Measurements from ENCODE around the gene MDH1B. TPM values are rescaled to one million over a fixed set of nuclear protein-coding genes. Genes with fewer than 3 reads are reported as not detected.

The MDH1B gene
- total and polyA plus RNA-seq, 5 donors from 2014 or later: not detected

- peaks cover 5 to 25% (median 14%) of the 10 kb centered on the region in 4 donors for H3K4me1 Mint-ChIP-seq
- Histone ChIP-seq H3K9me3 (ENCODE audit: control insufficient read depth in 2 of 2, low read length in 2 of 2) (peaks cover 5 to 7% of the 10 kb centered on the region in 2 experiments), H3K27me3 (ENCODE audit: control insufficient read depth, insufficient read depth, low read length) (no peaks in the 10 kb centered on the region), H3K27ac (ENCODE audit: insufficient read depth, low read length, poor library complexity, severe bottlenecking) (no peak overlapping the region), H3K4me3 (ENCODE audit: low read depth, low read length) (no peak overlapping the region), H3K36me3 (ENCODE audit: control insufficient read depth, insufficient read depth, low read length) (peaks cover 82% of the 10 kb centered on the region), H3K4me1 (ENCODE audit: control insufficient read depth, insufficient read depth, low read length, poor library complexity, severe bottlenecking) (no peaks in the 10 kb centered on the region)
- ATAC-seq (ENCODE audit: low read depth in 2 of 2): no peak
- peak overlapping the region in 1 of 3 donors; percentile 66 for H3K27ac Mint-ChIP-seq
- H3K27me3 Mint-ChIP-seq: no peaks in the 10 kb centered on the region
- H3K4me3 Mint-ChIP-seq: no peak overlapping the region
- peaks cover 63% of the 10 kb centered on the region for H3K36me3 Mint-ChIP-seq
- DNase-seq: no peak
- peaks cover 0 to 10% (median 1%) of the 10 kb centered on the region in 7 donors for H3K9me3 Mint-ChIP-seq
Measured at GRCh38 chr2:206784559-206785353, 19.6 kb upstream of the MDH1B start.

DNA sequence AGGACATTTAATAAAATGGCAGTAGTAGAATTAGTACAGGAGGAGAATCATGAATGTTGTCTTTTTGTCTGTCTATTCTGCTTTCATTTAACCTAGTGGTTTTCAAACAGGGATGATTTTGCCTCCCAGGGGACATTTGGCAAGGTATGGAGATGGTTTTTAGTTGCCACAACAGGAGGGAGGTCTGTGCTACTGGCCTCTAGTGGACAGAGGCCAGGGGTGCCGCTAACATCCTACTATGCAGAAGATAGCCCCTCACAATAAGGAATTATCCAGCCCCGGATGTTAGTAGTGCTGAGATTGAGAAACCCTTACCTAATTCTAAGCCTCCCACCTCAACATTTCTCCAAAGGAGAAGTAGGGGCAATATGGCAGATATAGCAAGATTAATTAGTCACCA is 18.6 kb upstream of the MDH1B start:
- Histone ChIP-seq H3K4me3 (ENCODE audit: low read depth, low read length) (no peak overlapping the region), H3K4me1 (ENCODE audit: control insufficient read depth, insufficient read depth, low read length, poor library complexity, severe bottlenecking) (no peaks in the 10 kb centered on the region), H3K27me3 (ENCODE audit: control insufficient read depth, insufficient read depth, low read length) (no peaks in the 10 kb centered on the region), H3K9me3 (ENCODE audit: control insufficient read depth in 2 of 2, low read length in 2 of 2) (peaks cover 5 to 7% of the 10 kb centered on the region in 2 experiments), H3K36me3 (ENCODE audit: control insufficient read depth, insufficient read depth, low read length) (peaks cover 82% of the 10 kb centered on the region), H3K27ac (ENCODE audit: insufficient read depth, low read length, poor library complexity, severe bottlenecking) (no peak overlapping the region)
- Mint-ChIP-seq H3K4me3 (no peak overlapping the region), H3K4me1 (peaks cover 12 to 36% (median 20%) of the 10 kb centered on the region in 4 donors), H3K9me3 (peaks cover 0 to 11% (median 4%) of the 10 kb centered on the region in 7 donors), H3K27ac (peak overlapping the region in 1 of 3 donors; percentile 63), H3K27me3 (no peaks in the 10 kb centered on the region), H3K36me3 (peaks cover 64% of the 10 kb centered on the region)
- DNase-seq: no peak
- ATAC-seq (ENCODE audit: low read depth in 2 of 2): no peak

GRCh38 chr2:206780671-206781070 is 15.5 kb upstream of the MDH1B start:
- Histone ChIP-seq H3K27ac (ENCODE audit: insufficient read depth, low read length, poor library complexity, severe bottlenecking) (no peak overlapping the region), H3K4me1 (ENCODE audit: control insufficient read depth, insufficient read depth, low read length, poor library complexity, severe bottlenecking) (no peaks in the 10 kb centered on the region), H3K27me3 (ENCODE audit: control insufficient read depth, insufficient read depth, low read length) (no peaks in the 10 kb centered on the region), H3K4me3 (ENCODE audit: low read depth, low read length) (no peak overlapping the region), H3K9me3 (ENCODE audit: control insufficient read depth in 2 of 2, low read length in 2 of 2) (peaks cover 5 to 10% of the 10 kb centered on the region in 2 experiments), H3K36me3 (ENCODE audit: control insufficient read depth, insufficient read depth, low read length) (peaks cover 78% of the 10 kb centered on the region)
- Mint-ChIP-seq H3K36me3 (peaks cover 79% of the 10 kb centered on the region), H3K4me3 (no peak overlapping the region), H3K4me1 (peaks cover 23 to 57% (median 38%) of the 10 kb centered on the region in 4 donors), H3K27ac (no peak overlapping the region), H3K27me3 (no peaks in the 10 kb centered on the region), H3K9me3 (peaks cover 0 to 16% (median 4%) of the 10 kb centered on the region in 7 donors)
- ATAC-seq (ENCODE audit: low read depth in 2 of 2) (no peak), DNase-seq (no peak)

- Histone ChIP-seq H3K27me3 (ENCODE audit: control insufficient read depth, insufficient read depth, low read length) (no peaks in the 10 kb centered on the region), H3K9me3 (ENCODE audit: control insufficient read depth in 2 of 2, low read length in 2 of 2) (peaks cover 5 to 10% of the 10 kb centered on the region in 2 experiments), H3K4me1 (ENCODE audit: control insufficient read depth, insufficient read depth, low read length, poor library complexity, severe bottlenecking) (no peaks in the 10 kb centered on the region), H3K27ac (ENCODE audit: insufficient read depth, low read length, poor library complexity, severe bottlenecking) (no peak overlapping the region), H3K36me3 (ENCODE audit: control insufficient read depth, insufficient read depth, low read length) (peaks cover 89% of the 10 kb centered on the region), H3K4me3 (ENCODE audit: low read depth, low read length) (no peak overlapping the region)
- H3K27ac Mint-ChIP-seq: no peak overlapping the region
- peaks cover 61% of the 10 kb centered on the region for H3K36me3 Mint-ChIP-seq
- no peak overlapping the region for H3K4me3 Mint-ChIP-seq
- peaks cover 36 to 63% (median 48%) of the 10 kb centered on the region in 4 donors for H3K4me1 Mint-ChIP-seq
- DNase-seq (no peak), ATAC-seq (ENCODE audit: low read depth in 2 of 2) (no peak)
- no peaks in the 10 kb centered on the region for H3K27me3 Mint-ChIP-seq
- peaks cover 0 to 16% (median 4%) of the 10 kb centered on the region in 7 donors for H3K9me3 Mint-ChIP-seq
Measured at GRCh38 chr2:206776432-206776831, 11.3 kb upstream of the MDH1B start.

- Histone ChIP-seq H3K4me1 (ENCODE audit: control insufficient read depth, insufficient read depth, low read length, poor library complexity, severe bottlenecking) (no peaks in the 10 kb centered on the region), H3K36me3 (ENCODE audit: control insufficient read depth, insufficient read depth, low read length) (peaks cover 86% of the 10 kb centered on the region), H3K27ac (ENCODE audit: insufficient read depth, low read length, poor library complexity, severe bottlenecking) (no peak overlapping the region), H3K9me3 (ENCODE audit: control insufficient read depth in 2 of 2, low read length in 2 of 2) (peaks cover 0 to 3% of the 10 kb centered on the region in 2 experiments), H3K27me3 (ENCODE audit: control insufficient read depth, insufficient read depth, low read length) (no peaks in the 10 kb centered on the region), H3K4me3 (ENCODE audit: low read depth, low read length) (no peak overlapping the region)
- DNase-seq (no peak), ATAC-seq (ENCODE audit: low read depth in 2 of 2) (no peak)
- peak overlapping the region in 1 of 3 donors; percentile 67 for H3K27ac Mint-ChIP-seq
- no peaks in the 10 kb centered on the region for H3K27me3 Mint-ChIP-seq
- H3K4me3 Mint-ChIP-seq: no peak overlapping the region
- peaks cover 41 to 65% (median 49%) of the 10 kb centered on the region in 4 donors for H3K4me1 Mint-ChIP-seq
- H3K36me3 Mint-ChIP-seq: peaks cover 56% of the 10 kb centered on the region
- peaks cover 0 to 11% (median 2%) of the 10 kb centered on the region in 7 donors for H3K9me3 Mint-ChIP-seq
Measured at GRCh38 chr2:206774871-206775270, 9.7 kb upstream of the MDH1B start.

DNA sequence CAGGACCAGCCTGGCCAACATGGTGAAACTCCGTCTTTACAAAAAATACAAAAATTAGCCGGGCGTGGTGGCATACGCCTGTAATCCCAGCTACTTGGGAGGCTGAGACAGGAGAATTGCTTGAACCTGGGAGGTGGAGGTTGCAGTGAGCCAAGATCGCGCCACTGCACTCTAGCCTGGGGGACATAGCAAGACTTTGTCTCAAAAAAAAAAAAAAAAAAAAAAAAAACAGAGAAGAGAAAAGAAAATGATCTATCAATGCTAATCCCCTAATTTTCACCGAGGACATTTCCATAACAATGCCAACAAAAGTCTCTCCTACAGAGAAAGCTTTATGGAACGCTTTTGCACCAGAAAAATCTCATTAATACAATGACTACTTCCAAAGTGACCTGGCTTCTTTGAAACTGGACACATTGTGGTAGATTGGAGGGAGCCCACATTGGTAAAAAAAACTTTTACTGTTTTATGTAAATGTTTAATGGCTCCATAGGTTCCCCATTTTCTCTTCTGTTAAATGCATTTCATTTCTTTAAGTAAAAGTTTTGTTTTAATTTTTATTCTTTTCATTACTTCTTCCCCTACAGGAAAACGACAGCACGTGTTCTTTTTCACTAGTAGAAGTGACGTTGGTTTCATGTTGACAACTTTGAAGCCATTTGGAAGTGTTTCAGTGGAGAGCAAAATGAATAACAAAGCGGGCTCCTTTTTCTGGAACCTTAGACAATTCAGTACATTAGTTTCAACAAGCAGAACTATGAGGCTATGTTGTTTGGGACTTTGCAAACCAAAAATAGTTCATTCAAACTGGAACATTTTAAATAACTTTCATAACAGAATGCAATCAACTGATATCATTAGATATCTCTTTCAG is 1.2 kb upstream of the MDH1B start:
- peak overlapping the region; percentile 92 to 97 (median 94) for H3K4me3 Mint-ChIP-seq
- no peak for DNase-seq
- no peak for ATAC-seq (ENCODE audit: low read depth in 2 of 2)
- Histone ChIP-seq H3K36me3 (ENCODE audit: control insufficient read depth, insufficient read depth, low read length) (peaks cover 21% of the 10 kb centered on the region), H3K4me1 (ENCODE audit: control insufficient read depth, insufficient read depth, low read length, poor library complexity, severe bottlenecking) (peaks cover 24% of the 10 kb centered on the region), H3K9me3 (ENCODE audit: control insufficient read depth in 2 of 2, low read length in 2 of 2) (no peaks in the 10 kb centered on the region), H3K27me3 (ENCODE audit: control insufficient read depth, insufficient read depth, low read length) (peaks cover 14% of the 10 kb centered on the region), H3K4me3 (ENCODE audit: low read depth, low read length) (peak overlapping the region; percentile 97), H3K27ac (ENCODE audit: insufficient read depth, low read length, poor library complexity, severe bottlenecking) (peak overlapping the region; percentile 87)
- H3K27me3 Mint-ChIP-seq: no peaks in the 10 kb centered on the region
- peaks cover 17% of the 10 kb centered on the region for H3K36me3 Mint-ChIP-seq
- peaks cover 19 to 45% (median 37%) of the 10 kb centered on the region in 4 donors for H3K4me1 Mint-ChIP-seq
- peak overlapping the region in 2 of 3 donors; percentile 96 to 99 for H3K27ac Mint-ChIP-seq
- H3K9me3 Mint-ChIP-seq: no peaks in the 10 kb centered on the region

DNA sequence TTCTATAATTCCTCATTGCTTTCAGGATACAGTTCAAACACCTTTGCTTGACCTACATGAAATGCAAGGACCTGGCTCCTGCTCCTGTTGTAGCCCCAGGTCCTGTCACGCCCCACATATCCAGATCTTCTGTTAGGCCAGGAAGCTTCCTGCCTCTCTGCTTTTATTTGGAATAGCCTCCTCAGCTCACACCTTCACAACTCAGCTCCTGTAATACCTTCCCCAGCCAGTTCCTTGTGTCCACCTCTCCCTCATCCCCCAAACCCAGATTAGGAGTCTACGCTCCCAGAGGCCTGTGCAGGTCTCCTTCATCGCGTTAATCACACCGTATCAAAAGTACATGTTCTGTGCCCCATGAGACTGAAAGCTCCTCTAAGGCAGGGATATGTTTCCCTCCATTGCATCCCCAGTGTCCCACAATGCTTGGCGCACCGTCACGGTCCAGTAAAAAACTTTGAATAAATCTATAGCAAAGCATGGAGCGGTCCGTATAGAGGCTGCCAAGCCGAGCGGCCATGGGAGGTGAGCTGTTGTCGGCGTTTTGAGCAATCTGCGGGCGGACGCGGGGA is 371 bp downstream of the MDH1B start:
- Mint-ChIP-seq H3K27me3 (no peaks in the 10 kb centered on the region), H3K36me3 (peaks cover 10% of the 10 kb centered on the region), H3K9me3 (no peaks in the 10 kb centered on the region)

More for the DNA sequence above, 371 bp downstream of the MDH1B start:
- Mint-ChIP-seq H3K4me1 (peaks cover 13 to 39% (median 28%) of the 10 kb centered on the region in 4 donors), H3K4me3 (peak overlapping the region; percentile 92 to 97 (median 94)), H3K27ac (peak overlapping the region in 2 of 3 donors; percentile 96 to 99)
- H3K9me3 ChIP-seq (ENCODE audit: control insufficient read depth in 2 of 2, low read length in 2 of 2): no peaks in the 10 kb centered on the region
- H3K4me3 ChIP-seq (ENCODE audit: low read depth, low read length): peak overlapping the region; percentile 97
- ATAC-seq (ENCODE audit: low read depth in 2 of 2) (no peak), DNase-seq (no peak)
- H3K4me1 ChIP-seq (ENCODE audit: control insufficient read depth, insufficient read depth, low read length, poor library complexity, severe bottlenecking): peaks cover 24% of the 10 kb centered on the region
- peaks cover 14% of the 10 kb centered on the region for H3K27me3 ChIP-seq (ENCODE audit: control insufficient read depth, insufficient read depth, low read length)
- H3K36me3 ChIP-seq (ENCODE audit: control insufficient read depth, insufficient read depth, low read length): peaks cover 13% of the 10 kb centered on the region
- peak overlapping the region; percentile 87 for H3K27ac ChIP-seq (ENCODE audit: insufficient read depth, low read length, poor library complexity, severe bottlenecking)

Measured in CD4-positive, CD25-positive, alpha-beta regulatory T cell (primary cell).